Stimulated activated CD4-positive, alpha-beta T cell treated with anti-CD3 and anti-CD28 coated beads, TNF-alpha, amount 100 ng/mL, for 4 hours (primary cell): ENCODE measurements around the gene RAP1A.
"Not testable (repeated sequence)": the region's sequence is repeated elsewhere in the genome, so short reads cannot be mapped to it uniquely, and the experiment has no call there.

Source experiments
- DNase-seq, 3 experiments: peaks; one replicate each; pipeline ENCODE4 v3.0.0-alpha.2; 2020; ENCODE audit warnings: low read depth in 3 of 3

Gene RAP1A

DNA sequence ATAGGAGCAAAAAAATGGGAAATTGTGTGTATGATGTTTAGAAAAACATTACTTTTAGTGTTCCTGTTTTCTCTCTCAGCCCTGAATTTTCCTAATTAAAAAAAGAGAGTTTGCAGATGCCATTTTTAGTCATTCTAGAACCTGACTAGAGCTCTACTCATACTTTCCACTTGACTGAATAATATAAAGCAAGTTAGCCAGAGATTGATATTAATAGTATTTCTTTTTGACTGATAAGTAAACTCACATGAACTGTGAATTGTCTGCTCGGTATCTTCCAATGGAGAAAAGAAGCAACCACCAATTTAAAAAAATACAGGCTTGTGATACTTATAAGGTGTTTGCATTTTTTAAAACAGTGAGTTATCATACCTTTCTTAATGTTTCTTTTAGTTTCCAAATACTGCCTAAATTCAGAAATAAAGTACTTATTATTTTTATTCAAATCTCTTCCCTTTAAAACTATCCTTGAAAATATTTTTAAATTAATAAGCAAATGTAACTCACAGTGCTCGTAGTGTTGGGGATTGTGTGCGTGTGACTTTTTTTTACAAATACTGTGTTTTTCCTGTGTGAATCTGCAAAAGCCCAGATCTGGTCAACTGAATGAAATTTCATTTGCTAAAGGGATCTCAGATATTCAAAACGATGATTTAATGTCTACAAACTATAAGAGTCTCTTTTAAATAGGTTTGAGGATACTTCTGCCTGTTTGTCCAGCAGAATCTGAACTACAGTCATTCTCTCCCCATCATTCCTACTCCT, 9.8 kb downstream of the RAP1A start:
- no peak for DNase-seq

DNA sequence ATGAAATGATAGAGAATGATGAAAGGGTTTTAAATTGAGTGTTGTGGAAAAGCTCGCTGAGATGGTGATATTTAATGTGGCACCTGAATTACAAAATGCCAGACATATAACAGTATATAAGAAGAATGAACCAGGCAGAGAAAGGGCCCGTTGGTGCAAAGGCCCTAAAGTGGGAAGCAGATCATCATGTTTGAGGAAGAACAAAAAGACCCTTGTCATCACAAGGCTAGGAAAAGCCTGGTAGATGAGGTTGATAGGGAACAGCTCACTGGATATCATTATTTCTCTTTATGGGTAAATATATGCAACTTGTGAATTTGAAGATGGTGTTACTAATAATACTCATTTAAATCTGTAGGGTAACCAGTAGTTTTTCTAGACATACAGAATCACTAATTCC, 11.0 kb downstream of the RAP1A start:
- no peak for DNase-seq

DNA sequence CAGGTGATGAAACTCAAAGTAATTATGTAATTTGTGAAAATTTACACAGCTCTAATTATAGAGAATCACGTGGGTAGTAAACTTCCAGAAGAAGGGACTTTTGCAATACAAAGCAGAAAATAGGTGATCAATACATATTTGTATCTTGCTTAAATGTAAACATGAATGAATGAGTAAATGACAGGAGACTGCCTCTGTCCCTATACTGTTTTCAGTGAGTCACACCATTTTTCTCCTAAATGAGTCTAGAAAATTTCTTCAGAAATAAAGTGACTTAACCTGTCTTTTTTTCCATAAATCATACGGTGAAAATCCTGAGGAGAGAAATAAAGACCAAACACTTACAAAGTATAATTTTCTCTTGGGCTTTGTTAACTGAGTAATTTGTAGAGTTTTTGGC, 11.9 kb downstream of the RAP1A start:
- no peak for DNase-seq

DNA sequence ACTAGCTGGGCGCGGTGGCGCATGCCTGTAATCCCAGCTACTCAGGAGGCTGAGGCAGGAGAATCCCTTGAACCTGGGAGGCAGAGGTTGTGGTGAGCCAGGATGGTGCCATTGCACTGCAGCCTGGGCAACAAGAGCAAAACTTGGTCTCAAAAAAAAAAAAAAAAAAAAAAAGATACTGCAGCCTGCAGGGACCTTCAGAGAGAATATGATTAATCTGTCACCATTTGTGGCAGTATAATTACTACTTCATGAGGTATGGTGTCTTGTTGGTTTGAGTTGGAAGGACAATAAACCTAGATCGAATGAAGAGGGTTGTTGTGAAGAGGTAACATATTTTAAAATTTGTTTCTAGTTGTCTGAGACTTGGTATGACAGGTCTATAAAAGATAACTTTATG, 13.2 kb downstream of the RAP1A start:
- not testable (repeated sequence) for DNase-seq

DNA sequence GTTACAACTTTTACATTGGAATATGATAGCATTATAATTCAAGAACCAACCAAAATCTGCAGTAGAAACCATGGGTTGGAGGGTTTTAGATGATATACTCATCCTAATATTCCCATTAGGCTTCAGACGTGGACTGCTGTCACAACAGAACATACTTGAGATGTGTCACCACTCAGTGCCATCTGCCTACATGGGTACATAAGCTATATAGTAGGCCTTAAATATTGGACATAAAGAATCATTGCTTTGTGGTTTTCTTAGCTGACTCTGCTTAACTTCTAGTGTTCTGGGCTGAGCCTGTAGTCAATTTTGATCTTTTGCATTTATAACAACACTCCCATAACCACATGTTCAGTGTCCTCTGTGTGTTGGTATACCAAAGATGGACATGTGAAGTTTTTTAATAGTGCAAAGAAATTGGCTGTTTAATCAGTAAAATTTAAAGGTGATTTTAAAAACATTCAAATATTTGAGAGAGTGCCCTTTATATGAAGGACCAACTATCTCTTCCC, 14.2 kb downstream of the RAP1A start:
- DNase-seq: no peak

DNA sequence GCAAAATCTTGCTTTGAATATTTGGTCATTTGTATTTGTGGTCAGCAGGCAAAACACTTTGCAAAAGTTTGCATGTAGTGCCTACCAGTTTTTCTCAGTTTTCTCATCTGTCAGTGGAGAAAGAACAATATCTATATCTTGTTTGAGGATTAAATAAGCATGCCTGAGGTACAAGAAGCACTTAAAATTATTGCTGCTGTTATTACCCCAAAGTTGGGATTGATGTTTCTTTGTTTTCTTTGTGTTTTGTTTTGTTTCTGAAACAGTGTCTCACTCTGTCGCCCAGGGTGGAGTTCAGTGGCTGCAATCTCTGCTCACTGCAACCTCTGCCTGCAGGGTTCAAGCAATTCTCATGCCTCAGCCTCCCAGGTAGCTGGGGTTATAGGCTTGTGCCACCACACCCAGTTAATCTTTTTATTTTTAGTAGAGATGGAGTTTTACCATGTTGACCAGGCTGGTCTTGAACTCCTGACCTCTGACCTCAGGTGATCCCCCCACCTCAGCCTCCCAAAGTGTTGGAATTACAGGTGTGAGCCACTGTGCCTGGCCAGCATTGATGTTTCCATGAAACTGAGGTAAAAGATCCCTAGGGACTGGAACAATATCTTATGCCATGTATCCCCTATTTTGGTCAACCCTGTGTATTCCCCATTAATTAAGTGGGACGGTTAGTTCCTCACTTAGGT, 15.9 kb downstream of the RAP1A start:
- no peak for DNase-seq

DNA sequence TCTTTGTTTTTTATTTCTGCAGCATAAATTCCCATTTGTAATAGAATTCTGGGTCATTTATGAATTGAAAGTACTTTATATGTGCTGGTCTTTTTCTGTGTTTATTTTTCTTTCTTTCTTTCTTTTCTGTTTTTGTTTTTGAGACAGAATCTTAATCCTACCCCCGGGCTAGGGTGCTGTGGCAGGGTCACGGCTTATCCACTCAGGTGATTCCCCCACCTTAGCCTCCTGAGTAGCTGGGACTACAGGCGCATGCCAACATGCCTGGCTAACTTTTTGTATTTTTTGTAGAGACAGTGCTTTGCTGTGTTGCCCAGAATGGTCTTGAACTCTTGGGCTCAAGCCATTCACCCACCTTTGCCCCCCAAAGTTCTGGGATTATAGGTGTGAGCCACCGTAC, 18.7 kb downstream of the RAP1A start:
- DNase-seq: no peak

DNA sequence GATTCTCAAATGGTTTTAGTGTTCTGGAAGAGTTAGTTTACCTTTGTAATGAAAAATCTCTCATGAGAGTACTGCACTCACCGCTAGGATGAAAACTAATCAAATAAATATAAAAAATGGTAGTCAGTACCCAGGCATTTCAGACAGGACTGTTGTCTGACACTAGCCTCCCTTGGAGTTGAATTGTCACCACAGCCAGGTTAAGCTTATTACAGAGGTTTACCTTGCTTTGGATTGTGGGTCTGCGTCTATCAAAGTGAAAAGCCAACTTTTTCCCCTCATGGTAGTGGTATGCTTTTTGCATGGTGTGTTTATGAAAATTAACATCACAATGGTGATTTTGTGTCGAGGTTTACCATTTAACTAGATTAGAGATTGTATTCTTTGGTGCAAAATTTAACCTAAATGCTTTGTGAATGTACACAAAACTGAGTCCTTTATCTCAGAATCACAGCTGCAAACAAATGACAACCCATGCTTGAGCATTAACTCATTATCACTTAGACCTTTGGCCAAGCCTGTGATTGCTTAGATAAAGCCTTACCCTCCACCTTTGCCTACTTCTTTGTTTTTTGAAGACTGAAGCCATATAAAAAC, 20.1 kb downstream of the RAP1A start:
- no peak for DNase-seq

DNA sequence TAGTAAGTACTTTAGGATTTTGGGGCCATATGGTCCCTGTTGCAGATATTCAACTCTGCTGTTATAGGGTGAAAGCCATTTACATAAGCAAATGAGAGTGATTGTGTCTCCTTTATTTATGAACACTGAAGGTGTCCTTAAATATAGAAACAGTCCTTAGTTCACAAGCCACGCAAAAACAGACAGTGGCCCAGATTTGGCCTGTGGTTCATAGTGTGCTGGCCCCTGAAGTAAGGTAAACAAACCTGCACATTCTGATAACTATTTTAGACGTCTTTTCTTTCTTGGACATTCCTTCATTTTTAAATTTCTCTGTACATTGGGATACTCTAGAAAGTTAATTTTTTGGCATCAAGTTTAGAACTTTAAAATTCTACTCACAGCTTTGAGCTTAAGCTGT, 23.5 kb downstream of the RAP1A start:
- DNase-seq: no peak

DNA sequence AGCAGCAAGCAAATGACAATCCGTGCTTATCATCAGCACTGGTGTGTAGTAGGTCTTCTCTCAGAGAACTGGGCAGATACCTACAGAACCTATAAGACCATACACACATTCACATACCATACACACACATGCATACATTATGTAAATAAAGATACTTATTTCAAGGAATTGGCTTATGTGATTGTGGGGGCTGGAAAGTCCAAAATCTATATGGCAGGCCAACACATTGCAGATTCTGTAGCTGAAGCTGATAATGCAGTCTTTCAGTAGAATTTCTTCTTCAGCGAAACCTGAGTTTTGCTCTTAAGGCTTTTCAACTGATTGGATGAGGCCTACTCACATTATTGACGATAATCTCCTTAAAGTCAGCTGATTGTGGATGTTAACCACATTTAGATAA, 24.1 kb downstream of the RAP1A start:
- no peak for DNase-seq

DNA sequence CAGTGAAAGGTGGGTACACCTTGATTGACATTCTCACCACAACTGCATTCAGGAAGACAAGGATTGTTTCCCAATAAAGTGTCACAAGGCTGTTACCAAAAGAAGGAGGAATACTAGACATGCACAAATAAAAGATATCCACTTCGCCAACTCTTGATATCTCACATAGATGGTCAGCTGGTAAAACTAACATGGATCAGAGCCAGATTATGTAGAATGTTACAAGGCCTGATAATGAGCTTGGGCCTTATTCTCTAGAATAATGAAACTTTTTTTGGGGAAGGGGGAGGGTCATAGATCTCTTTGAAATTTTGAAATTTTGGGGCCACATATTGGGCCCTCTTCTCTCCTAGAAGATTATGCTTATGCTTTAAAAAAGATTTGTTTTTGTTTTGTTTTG, 24.9 kb downstream of the RAP1A start:
- DNase-seq: no peak

DNA sequence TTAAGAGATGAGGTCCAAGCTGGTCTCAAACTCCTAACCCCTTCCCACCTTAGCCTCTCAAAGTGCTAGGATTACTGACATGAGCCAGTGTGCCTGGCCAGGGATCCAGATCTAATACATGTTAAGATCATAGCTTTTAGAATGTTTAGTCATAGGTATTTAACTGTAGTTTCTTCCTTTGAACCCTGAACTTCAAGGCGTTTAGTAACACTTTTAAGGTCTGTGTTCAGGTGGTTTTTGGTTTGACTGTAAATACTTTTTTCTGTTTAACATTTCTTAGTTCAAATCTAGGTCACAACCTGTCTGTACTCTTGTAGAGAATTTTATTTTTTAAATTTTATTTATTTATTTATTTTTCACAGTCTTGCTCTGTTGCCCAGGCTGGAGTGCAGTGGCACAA, 28.1 kb downstream of the RAP1A start:
- no peak for DNase-seq

DNA sequence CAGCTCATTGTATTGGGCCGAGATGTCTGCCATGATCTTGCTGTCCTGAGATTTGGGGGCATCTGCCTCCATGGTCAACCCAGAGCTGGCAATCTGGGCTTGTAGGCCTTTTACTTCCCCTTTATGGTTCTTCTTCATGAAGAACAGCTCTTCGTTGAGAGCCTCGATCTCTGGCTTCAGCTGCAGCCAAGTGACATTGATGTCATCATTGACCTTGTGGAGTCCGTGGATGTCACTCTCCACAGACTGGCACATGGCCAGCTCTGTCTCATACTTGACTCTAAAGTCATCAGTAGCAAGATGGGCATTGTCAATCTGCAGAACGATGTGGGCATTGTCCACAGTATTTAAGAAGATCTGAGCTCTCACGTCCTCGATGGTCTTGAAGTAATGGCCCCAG, 29.2 kb downstream of the RAP1A start:
- no peak for DNase-seq

DNA sequence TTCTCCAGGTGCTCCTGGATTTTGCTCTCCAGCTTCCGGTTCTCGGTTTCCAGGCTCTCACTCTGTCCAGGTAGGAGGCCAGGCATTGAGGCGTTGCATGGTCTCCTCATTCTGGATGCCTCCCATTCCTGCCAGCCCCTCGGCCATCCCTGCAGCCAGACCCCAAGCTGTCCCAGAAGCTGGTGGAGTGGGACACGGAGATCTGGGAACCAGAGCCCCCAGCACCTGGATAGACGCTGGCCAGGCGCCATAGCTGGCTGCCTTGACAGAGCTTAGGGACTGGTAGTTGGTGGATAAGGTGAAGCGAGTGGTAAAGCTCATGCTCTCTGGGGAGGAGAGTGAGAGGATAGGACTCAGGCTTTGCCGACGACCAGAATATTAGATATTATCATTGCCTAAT, 29.6 kb downstream of the RAP1A start:
- DNase-seq: no peak

DNA sequence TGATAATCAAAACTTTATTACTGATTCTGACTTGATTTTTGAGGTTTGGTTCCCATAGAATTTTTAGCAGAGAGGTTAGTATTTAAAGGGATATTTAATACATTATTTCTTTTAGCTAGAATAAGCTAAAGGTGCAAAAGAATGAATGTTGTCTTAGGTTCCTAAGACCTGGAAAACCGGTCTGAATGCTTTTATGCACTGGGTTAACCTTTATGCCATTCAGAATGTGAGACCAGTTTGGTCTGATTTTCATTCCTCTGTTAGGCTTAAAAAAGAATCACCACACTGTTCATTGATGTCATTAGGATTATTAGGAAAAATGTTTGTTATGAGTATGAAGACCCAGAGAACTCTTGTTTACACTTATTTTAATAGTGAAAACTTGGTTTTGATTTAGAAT, 30.1 kb downstream of the RAP1A start:
- no peak for DNase-seq

DNA sequence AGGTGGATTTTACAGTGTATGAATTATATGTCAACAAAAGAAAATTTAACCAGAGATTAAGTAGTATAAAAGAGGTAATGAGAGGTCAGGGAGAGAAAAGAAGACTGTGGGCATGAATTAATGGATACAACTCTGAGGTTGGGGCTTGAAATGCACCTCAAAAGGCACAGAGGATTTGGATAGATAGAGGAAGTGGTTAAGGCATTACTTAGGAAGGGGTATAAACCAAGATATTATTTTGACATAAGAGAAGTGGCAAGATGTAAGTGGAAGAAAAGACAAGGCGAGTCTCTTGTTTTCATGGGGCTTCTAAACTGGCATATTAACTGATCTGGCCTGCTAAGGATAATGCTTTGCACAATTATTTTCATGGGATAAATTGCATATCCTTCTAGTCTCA, 34.1 kb downstream of the RAP1A start:
- DNase-seq: no peak

DNA sequence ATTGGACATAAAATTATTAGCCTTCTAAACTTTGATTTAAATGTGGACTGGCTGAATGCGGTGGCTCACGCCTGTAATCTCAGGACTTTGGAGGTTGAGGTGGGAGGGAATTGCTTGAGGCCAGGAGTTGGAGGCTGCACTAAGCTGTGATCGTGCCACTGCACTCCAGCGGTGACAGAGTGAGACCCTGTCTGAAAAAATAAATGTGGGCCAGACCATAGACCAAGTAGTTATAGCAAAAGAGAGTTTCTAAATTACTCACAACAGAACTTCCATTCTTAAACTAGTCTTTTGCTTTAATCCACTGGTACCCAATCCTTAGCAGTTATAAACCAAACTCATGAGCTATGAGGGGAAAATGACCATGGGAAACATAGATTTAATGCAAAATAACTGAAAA, 35.2 kb downstream of the RAP1A start:
- no peak for DNase-seq

DNA sequence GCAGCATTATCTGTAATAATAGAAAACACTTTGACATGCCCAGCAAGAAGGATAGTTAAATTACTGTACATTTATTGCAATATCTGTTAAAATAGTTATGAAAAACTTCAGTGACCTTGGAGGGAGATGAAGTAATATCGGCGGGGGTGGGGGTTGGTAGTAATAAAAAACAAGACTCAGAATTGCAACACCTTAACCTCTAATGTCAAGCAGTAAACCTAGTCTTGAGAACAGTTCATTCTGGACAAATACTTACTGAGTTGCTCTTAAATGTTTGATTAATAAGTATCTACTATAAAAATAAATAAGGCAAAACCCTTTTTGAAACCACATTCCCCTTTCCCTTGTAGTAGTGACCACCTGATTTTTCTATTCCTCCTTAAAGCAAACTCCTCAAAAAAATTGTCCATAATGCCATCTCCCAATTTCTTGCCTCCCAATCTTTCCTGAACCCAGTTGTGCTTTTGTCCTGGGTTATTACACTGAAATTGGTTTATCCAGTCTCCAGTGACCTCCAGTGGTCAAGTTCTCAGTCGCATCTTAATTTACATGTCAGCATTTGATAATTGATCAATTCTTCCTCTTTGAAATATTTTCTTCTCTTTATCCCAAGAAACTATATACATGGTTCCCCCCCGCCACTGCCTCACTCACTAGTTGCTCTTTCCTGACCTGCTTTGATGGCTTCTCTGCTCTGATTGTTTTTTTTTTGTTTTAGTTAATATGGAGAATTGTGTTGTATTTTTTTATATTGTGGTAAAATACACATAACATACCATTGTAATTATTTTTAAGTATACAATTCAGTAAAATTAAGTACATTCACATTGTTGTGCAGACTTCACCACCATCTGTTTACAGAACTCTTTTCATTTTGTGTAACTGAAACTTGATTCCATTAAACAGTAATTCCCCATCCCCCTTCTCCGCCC, 36.8 kb downstream of the RAP1A start:
- DNase-seq: no peak

DNA sequence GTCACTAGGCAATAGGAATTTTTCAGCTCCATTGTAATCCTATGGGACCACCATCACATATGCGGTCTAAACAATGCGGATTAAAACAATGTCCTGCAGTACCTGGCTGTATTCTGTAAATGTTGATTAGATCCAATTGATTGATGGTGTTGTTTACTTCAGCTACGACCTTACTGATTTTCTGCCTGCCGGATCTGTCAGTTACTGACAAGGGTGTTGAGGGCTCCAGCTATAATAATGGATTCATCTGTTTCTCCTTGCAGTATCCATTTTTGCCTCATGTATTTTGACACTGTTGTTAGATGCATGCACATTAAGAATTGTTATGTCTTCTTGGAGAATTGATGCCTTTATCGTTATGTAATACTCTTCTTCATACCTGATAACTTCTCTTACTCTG, 39.0 kb downstream of the RAP1A start:
- no peak for DNase-seq

DNA sequence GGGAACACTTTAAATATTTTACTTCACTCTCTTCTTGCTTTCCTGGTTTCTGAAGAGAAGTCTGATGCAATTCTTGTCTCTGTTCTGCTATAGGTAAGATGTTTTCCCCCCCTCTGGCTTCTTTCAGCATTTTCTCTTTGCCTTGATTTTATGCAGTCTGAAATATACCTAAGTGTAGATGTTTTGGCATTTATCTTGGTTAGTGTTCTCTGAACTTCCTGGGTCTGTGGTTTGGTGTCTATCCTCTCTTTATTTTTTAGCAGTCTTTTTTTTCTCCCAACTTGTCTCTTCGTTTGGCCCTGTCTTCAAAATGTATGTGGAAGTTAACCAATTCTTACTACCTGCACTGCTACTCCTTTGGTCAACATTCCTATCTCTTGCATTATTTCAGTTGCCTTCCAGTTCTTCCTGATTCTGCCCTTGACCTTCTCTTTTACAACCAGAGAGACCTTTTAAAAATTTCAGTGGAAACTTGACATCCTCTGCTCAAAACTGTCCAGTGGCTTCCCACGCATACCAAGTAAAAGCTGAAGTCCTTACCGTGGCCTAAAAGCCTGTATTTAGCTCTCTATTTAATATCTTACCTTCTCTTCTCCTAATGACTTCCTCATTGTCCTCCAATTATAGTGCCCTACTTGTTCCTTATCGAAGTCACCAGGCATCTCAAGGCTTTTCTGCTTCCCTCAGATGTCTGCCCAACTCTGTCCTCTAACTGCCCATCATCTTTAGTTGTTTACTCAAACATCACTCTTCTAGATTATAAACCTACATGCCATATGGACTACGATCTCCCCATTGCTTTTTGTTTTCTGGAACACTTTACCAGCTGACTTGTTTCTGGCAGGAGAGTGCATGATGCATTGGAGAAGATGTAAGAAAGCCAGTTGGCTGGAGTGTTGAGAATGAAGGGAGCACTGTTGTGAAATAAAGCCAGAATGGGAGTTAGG, 40.9 kb downstream of the RAP1A start:
- no peak for DNase-seq

DNA sequence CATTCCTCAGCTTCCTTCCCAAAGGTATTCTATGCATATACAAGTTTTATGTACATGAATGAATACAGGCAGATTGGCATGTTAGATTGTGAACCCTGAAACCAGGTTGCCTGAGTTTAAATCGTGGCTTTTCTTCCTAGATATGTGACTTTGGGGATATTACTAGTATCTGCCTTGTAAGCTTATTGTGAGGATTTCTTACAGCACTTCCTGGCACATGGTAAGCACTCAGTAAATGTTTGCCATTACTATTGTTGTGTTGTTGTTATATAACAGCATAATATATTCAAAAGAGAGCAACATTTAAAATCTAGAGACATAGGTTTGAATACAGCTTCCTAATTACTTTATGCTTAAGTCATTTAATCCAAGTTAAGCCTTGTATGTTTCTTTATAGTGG, 45.1 kb downstream of the RAP1A start:
- DNase-seq: no peak
